Cardiac fibroblast (primary cell): Measurements from ENCODE around the gene FBXO17.

ENCODE experiments used
- DNase-seq, 2 donors: peaks; one replicate each; pipeline versions ENCODE4 v3.0.0 to v3.0.0-alpha.2; 2010; ENCODE audit warnings: low read depth in 2 of 2
- H3K4me3 ChIP-seq, 2 donors: replicated peaks in 1 of 2; 1 replicate in 1 of 2; 2 replicates in 1 of 2; pipeline ENCODE4 v1.5.1; 2011; ENCODE audit warnings: low read depth in 2 of 2, low read length in 2 of 2, mild to moderate bottlenecking in 2 of 2, moderate library complexity in 1 of 2
- CTCF ChIP-seq: IDR thresholded peaks from one replicate; pipeline ENCODE4 v1.5.1; 2011; ENCODE audit warnings: low read depth, mild to moderate bottlenecking, low read length, inconsistent platforms

Gene FBXO17

GRCh38 chr19:38952395-38953165, 23.0 kb downstream of the FBXO17 start:
- peak in 1 of 2 donors; percentile 16 for DNase-seq
- TF ChIP-seq CTCF, result no peak
- H3K4me3 ChIP-seq, result no peak overlapping the region

GRCh38 chr19:38951187-38951586, 24.4 kb downstream of the FBXO17 start:
- TF ChIP-seq CTCF, result no peak
- DNase-seq, result no peak
- H3K4me3 ChIP-seq, result no peak overlapping the region

GRCh38 chr19:38949580-38950367, 25.8 kb downstream of the FBXO17 start:
- DNase-seq, result peak; percentile 68 to 82
- TF ChIP-seq CTCF, result no peak
- peak overlapping the region; percentile 35 to 42 for H3K4me3 ChIP-seq

- no peak for DNase-seq
- no peak overlapping the region for H3K4me3 ChIP-seq
- TF ChIP-seq CTCF, result no peak
Observed at GRCh38 chr19:38946229-38947010, 29.1 kb downstream of the FBXO17 start.

GRCh38 chr19:38945562-38946228, 29.8 kb downstream of the FBXO17 start:
- H3K4me3 ChIP-seq, result no peak overlapping the region
- TF ChIP-seq CTCF, result no peak
- DNase-seq, result no peak

GRCh38 chr19:38944981-38945506, 30.5 kb downstream of the FBXO17 start:
- H3K4me3 ChIP-seq, result no peak overlapping the region
- no peak for TF ChIP-seq CTCF
- DNase-seq, result no peak
